ENCODE data around the gene SCAF4.
"Not testable (repeated sequence)": the region's sequence is repeated elsewhere in the genome, so short reads cannot be mapped to it uniquely, and the experiment has no call there.

Gene SCAF4

GRCh38 chr21:31771685-31772084, 39.8 kb upstream of the SCAF4 start:
- DNase-seq (no peak), ATAC-seq (ENCODE audit: insufficient read depth, low read depth) (no peak)
- Histone ChIP-seq H3K4me2 (ENCODE audit: insufficient read depth, low read length) (no peak overlapping the region), H3K27me3 (ENCODE audit: insufficient read depth, low read length, poor library complexity) (no peaks in the 10 kb centered on the region), H3K4me1 (ENCODE audit: insufficient read depth, low read length) (no peaks in the 10 kb centered on the region), H2AFZ (ENCODE audit: low read depth, low read length) (no peak overlapping the region), H3K9me3 (ENCODE audit: insufficient read depth, low read length, severe bottlenecking) (no peaks in the 10 kb centered on the region), H3K27ac (ENCODE audit: low read length) (no peak overlapping the region), H3K9ac (ENCODE audit: low read depth, low read length) (no peak overlapping the region), H4K20me1 (ENCODE audit: insufficient read depth, low read length) (no peaks in the 10 kb centered on the region), H3K79me2 (ENCODE audit: insufficient read depth, low read length) (no peaks in the 10 kb centered on the region), H3K4me3 (ENCODE audit: low read depth in 1 of 2, low read length in 2 of 2) (no peak overlapping the region), H3K36me3 (ENCODE audit: insufficient read depth, low read length) (no peaks in the 10 kb centered on the region)
- no peak for TF ChIP-seq CTCF (IDR thresholded peaks at IDR 0.05; ENCODE audit: borderline replicate concordance, extremely low read depth, low read length, poor library complexity, severe bottlenecking)
- TF ChIP-seq EZH2 (IDR thresholded peaks at IDR 0.05; ENCODE audit: borderline replicate concordance, low read depth, low read length, severe bottlenecking): no peak

GRCh38 chr21:31768710-31769109, 36.8 kb upstream of the SCAF4 start:
- no peaks in the 10 kb centered on the region for H3K4me1 ChIP-seq (ENCODE audit: insufficient read depth, low read length)
- H3K9ac ChIP-seq (ENCODE audit: low read depth, low read length): no peak overlapping the region
- no peak overlapping the region for H3K4me2 ChIP-seq (ENCODE audit: insufficient read depth, low read length)
- TF ChIP-seq EZH2 (IDR thresholded peaks at IDR 0.05; ENCODE audit: borderline replicate concordance, low read depth, low read length, severe bottlenecking): no peak
- TF ChIP-seq CTCF (IDR thresholded peaks at IDR 0.05; ENCODE audit: borderline replicate concordance, extremely low read depth, low read length, poor library complexity, severe bottlenecking): no peak
- H3K27ac ChIP-seq (ENCODE audit: low read length): no peak overlapping the region
- DNase-seq (no peak), ATAC-seq (ENCODE audit: insufficient read depth, low read depth) (no peak)
- no peaks in the 10 kb centered on the region for H3K9me3 ChIP-seq (ENCODE audit: insufficient read depth, low read length, severe bottlenecking)
- H3K4me3 ChIP-seq (ENCODE audit: low read depth in 1 of 2, low read length in 2 of 2): no peak overlapping the region
- no peaks in the 10 kb centered on the region for H4K20me1 ChIP-seq (ENCODE audit: insufficient read depth, low read length)
- H3K36me3 ChIP-seq (ENCODE audit: insufficient read depth, low read length): no peaks in the 10 kb centered on the region
- no peaks in the 10 kb centered on the region for H3K79me2 ChIP-seq (ENCODE audit: insufficient read depth, low read length)
- no peaks in the 10 kb centered on the region for H3K27me3 ChIP-seq (ENCODE audit: insufficient read depth, low read length, poor library complexity)
- H2AFZ ChIP-seq (ENCODE audit: low read depth, low read length): no peak overlapping the region

GRCh38 chr21:31766899-31767298, 35.0 kb upstream of the SCAF4 start:
- no peak overlapping the region for H3K27ac ChIP-seq (ENCODE audit: low read length)
- DNase-seq: no peak
- no peak overlapping the region for H3K9ac ChIP-seq (ENCODE audit: low read depth, low read length)
- no peak for TF ChIP-seq EZH2 (IDR thresholded peaks at IDR 0.05; ENCODE audit: borderline replicate concordance, low read depth, low read length, severe bottlenecking)
- no peak for TF ChIP-seq CTCF (IDR thresholded peaks at IDR 0.05; ENCODE audit: borderline replicate concordance, extremely low read depth, low read length, poor library complexity, severe bottlenecking)
- no peaks in the 10 kb centered on the region for H3K9me3 ChIP-seq (ENCODE audit: insufficient read depth, low read length, severe bottlenecking)
- H2AFZ ChIP-seq (ENCODE audit: low read depth, low read length): no peak overlapping the region
- no peak overlapping the region for H3K4me2 ChIP-seq (ENCODE audit: insufficient read depth, low read length)
- H3K79me2 ChIP-seq (ENCODE audit: insufficient read depth, low read length): no peaks in the 10 kb centered on the region
- no peaks in the 10 kb centered on the region for H3K36me3 ChIP-seq (ENCODE audit: insufficient read depth, low read length)
- H4K20me1 ChIP-seq (ENCODE audit: insufficient read depth, low read length): no peaks in the 10 kb centered on the region
- H3K4me3 ChIP-seq (ENCODE audit: low read depth in 1 of 2, low read length in 2 of 2): no peak overlapping the region
- H3K4me1 ChIP-seq (ENCODE audit: insufficient read depth, low read length): no peaks in the 10 kb centered on the region
- no peak for ATAC-seq (ENCODE audit: insufficient read depth, low read depth)
- no peaks in the 10 kb centered on the region for H3K27me3 ChIP-seq (ENCODE audit: insufficient read depth, low read length, poor library complexity)

- H3K27me3 ChIP-seq (ENCODE audit: insufficient read depth, low read length, poor library complexity); H2AFZ ChIP-seq (ENCODE audit: low read depth, low read length); H3K9ac ChIP-seq (ENCODE audit: low read depth, low read length); H3K27ac ChIP-seq (ENCODE audit: low read length); ATAC-seq (ENCODE audit: insufficient read depth, low read depth); H3K4me2 ChIP-seq (ENCODE audit: insufficient read depth, low read length); H3K9me3 ChIP-seq (ENCODE audit: insufficient read depth, low read length, severe bottlenecking); H3K36me3 ChIP-seq (ENCODE audit: insufficient read depth, low read length); H3K4me3 ChIP-seq (ENCODE audit: low read depth in 1 of 2, low read length in 2 of 2); H4K20me1 ChIP-seq (ENCODE audit: insufficient read depth, low read length); DNase-seq; H3K79me2 ChIP-seq (ENCODE audit: insufficient read depth, low read length); H3K4me1 ChIP-seq (ENCODE audit: insufficient read depth, low read length): not testable (repeated sequence)
Observed at GRCh38 chr21:31765850-31766249, 33.9 kb upstream of the SCAF4 start.
